Panc1 (cell line): ENCODE data around the gene GTSE1. TPM values are rescaled to one million over a fixed set of nuclear protein-coding genes. Genes with fewer than 3 reads are reported as not detected.

ENCODE experiments used
- ATAC-seq: fragments of 200-7000 bp; cut with Tn5 transposase; 2 replicates; pipeline ENCODE4 v1.9.1; 2020; ENCODE audit warnings: mild to moderate bottlenecking, moderate library complexity
- BruUV-seq: library from RNA; stranded (reverse); fragments of 400-500 nt; replicated peaks from 2 replicates; lab custom pipeline; 2021; lab: Mats Ljungman, UMichigan
- CTCF ChIA-PET: fragments of 300-600 bp; sonication (Branson Sonifier 250); formaldehyde crosslinking; loops from one replicate; lab custom pipeline; 2022; ENCODE audit warnings: antibody characterized with exemption; lab: Charles Lee
- POLR2A ChIA-PET: fragments of 300-600 bp; sonication (Branson Sonifier 250); formaldehyde crosslinking; loops from one replicate; lab custom pipeline; 2022; ENCODE audit warnings: antibody characterized with exemption; lab: Charles Lee
- DNase-seq: peaks from one replicate; pipeline ENCODE4 v3.0.0-alpha.2; 2010; ENCODE audit warnings: low read depth, low spot score
- H3K27ac ChIP-seq: 2 replicates; pipeline ENCODE4 v1.5.1; 2011; ENCODE audit warnings: mild to moderate bottlenecking, low read length, inconsistent platforms
- H3K27me3 ChIP-seq: fragments of 200-500 bp; sonication (Bioruptor generic); 2 replicates; pipeline ENCODE4 v1.6.0; 2014; ENCODE audit warnings: low read length, inconsistent platforms; ENCODE audit not compliant: control insufficient read depth, insufficient read depth
- H3K36me3 ChIP-seq: fragments of 200-500 bp; sonication (Bioruptor generic); 2 replicates; pipeline ENCODE4 v1.5.1; 2014; ENCODE audit warnings: inconsistent platforms, mild to moderate bottlenecking, low read length, moderate library complexity; ENCODE audit not compliant: control insufficient read depth, insufficient read depth
- H3K4me1 ChIP-seq: 2 replicates; pipeline ENCODE4 v1.5.1; 2011; ENCODE audit warnings: inconsistent platforms, mild to moderate bottlenecking, low read length, moderate library complexity; ENCODE audit not compliant: control insufficient read depth, insufficient read depth
- H3K4me3 ChIP-seq, 2 experiments: 2 replicates each; pipeline ENCODE4 v1.5.1; 2011 to 2012; ENCODE audit warnings: low read depth in 2 of 2, low read length in 2 of 2, mild to moderate bottlenecking in 2 of 2, inconsistent platforms in 1 of 2, moderate library complexity in 1 of 2
- H3K9me3 ChIP-seq: fragments of 200-500 bp; sonication (Bioruptor generic); 2 replicates; pipeline ENCODE4 v1.5.1; 2014; ENCODE audit warnings: low read depth, mild to moderate bottlenecking, inconsistent platforms, low read length, moderate library complexity; ENCODE audit not compliant: control insufficient read depth, insufficient read depth
- POLR2AphosphoS5 ChIP-seq: IDR thresholded peaks from 2 replicates; pipeline ENCODE4 v1.6.1; 2012; ENCODE audit warnings: mild to moderate bottlenecking, low read depth, low read length, moderate library complexity
- SIN3A ChIP-seq: IDR thresholded peaks from 2 replicates; pipeline ENCODE4 v1.6.1; 2012; ENCODE audit warnings: low read depth, mild to moderate bottlenecking, low read length, moderate library complexity, borderline replicate concordance; ENCODE audit not compliant: insufficient read depth
- TCF7L2 ChIP-seq: IDR thresholded peaks from 2 replicates; pipeline ENCODE4 v1.6.1; 2011; ENCODE audit warnings: mild to moderate bottlenecking, low read depth, low read length, inconsistent platforms
- in situ Hi-C: cut with HindIII; loops from 2 replicates; pipeline ENCODE4 v1.10.0; 2016; ENCODE audit warnings: low sequenced_read_pairs, low pct_unique_long_range_greater_than_20kb
- intact Hi-C: fragments of 100-400 bp; cut with micrococcal nuclease; formaldehyde crosslinking; loops from one replicate; pipeline ENCODE4 v1.10.0; 2022; ENCODE audit not compliant: unreplicated experiment
- total RNA-seq: library from RNA; stranded (reverse); gene quantifications from one replicate; pipeline ENCODE4 v1.2.1, GENCODE V29; 2021; ENCODE audit not compliant: unreplicated experiment
- TF ChIP-seq, protein P1 (sequence below), 2 experiments: IDR thresholded peaks; 2 replicates each; pipeline ENCODE4 v1.6.1; 2011 to 2012; ENCODE audit warnings: low read depth in 2 of 2, control low read depth in 1 of 2, low read length in 1 of 2, mild to moderate bottlenecking in 1 of 2, moderate library complexity in 1 of 2; ENCODE audit not compliant: insufficient read depth in 1 of 2
- TF ChIP-seq, protein P2 (sequence below): fragments of 450-650 bp; IDR thresholded peaks from 2 replicates; pipeline ENCODE4 v1.5.1; 2017; ENCODE audit warnings: mild to moderate bottlenecking

GTSE1 gene
- total RNA-seq, 1 experiment from 2014 or later: 36.2 TPM

DNA sequence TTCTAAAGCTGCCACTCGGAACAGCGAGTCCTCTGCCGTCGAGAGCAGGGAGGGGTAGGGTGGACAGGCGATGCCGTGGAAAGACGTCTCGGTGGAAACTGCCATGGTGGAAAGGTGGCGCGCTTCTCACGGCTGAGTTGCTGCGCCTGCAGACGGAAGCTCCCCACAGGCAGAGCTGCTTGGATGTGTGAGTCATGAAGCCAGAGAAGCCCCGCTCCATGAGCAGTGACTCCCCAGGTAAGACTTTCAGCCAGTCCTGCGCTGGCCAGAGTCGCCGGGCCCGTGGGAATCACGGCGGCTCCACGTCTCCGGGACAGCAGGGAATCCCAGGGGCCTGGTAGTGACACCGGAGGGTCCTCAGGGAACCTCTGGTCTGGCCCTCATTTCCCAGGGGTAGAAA, 34.8 kb downstream of the GTSE1 start:
- Histone ChIP-seq H3K9me3 (no peaks in the 10 kb centered on the region), H3K27me3 (no peaks in the 10 kb centered on the region), H3K4me3 (no peak overlapping the region), H3K36me3 (peaks cover 5% of the 10 kb centered on the region), H3K27ac (no peak overlapping the region), H3K4me1 (no peaks in the 10 kb centered on the region; the same call in 1 of the 2 replicates)
- ChIA-PET CTCF (no interaction called here), POLR2A (no interaction called here)
- ATAC-seq (no peak), DNase-seq (no peak)
- TF ChIP-seq TCF7L2 (no peak), POLR2AphosphoS5 (no peak), SIN3A (no peak)
- TF ChIP-seq, protein P1, sequence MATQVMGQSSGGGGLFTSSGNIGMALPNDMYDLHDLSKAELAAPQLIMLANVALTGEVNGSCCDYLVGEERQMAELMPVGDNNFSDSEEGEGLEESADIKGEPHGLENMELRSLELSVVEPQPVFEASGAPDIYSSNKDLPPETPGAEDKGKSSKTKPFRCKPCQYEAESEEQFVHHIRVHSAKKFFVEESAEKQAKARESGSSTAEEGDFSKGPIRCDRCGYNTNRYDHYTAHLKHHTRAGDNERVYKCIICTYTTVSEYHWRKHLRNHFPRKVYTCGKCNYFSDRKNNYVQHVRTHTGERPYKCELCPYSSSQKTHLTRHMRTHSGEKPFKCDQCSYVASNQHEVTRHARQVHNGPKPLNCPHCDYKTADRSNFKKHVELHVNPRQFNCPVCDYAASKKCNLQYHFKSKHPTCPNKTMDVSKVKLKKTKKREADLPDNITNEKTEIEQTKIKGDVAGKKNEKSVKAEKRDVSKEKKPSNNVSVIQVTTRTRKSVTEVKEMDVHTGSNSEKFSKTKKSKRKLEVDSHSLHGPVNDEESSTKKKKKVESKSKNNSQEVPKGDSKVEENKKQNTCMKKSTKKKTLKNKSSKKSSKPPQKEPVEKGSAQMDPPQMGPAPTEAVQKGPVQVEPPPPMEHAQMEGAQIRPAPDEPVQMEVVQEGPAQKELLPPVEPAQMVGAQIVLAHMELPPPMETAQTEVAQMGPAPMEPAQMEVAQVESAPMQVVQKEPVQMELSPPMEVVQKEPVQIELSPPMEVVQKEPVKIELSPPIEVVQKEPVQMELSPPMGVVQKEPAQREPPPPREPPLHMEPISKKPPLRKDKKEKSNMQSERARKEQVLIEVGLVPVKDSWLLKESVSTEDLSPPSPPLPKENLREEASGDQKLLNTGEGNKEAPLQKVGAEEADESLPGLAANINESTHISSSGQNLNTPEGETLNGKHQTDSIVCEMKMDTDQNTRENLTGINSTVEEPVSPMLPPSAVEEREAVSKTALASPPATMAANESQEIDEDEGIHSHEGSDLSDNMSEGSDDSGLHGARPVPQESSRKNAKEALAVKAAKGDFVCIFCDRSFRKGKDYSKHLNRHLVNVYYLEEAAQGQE (IDR thresholded peaks at IDR 0.05; ENCODE audit: insufficient read depth in 1 of 2, low read depth in 2 of 2, low read length in 1 of 2): no peak
- TF ChIP-seq, protein P2, sequence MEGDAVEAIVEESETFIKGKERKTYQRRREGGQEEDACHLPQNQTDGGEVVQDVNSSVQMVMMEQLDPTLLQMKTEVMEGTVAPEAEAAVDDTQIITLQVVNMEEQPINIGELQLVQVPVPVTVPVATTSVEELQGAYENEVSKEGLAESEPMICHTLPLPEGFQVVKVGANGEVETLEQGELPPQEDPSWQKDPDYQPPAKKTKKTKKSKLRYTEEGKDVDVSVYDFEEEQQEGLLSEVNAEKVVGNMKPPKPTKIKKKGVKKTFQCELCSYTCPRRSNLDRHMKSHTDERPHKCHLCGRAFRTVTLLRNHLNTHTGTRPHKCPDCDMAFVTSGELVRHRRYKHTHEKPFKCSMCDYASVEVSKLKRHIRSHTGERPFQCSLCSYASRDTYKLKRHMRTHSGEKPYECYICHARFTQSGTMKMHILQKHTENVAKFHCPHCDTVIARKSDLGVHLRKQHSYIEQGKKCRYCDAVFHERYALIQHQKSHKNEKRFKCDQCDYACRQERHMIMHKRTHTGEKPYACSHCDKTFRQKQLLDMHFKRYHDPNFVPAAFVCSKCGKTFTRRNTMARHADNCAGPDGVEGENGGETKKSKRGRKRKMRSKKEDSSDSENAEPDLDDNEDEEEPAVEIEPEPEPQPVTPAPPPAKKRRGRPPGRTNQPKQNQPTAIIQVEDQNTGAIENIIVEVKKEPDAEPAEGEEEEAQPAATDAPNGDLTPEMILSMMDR: no peak
- intact Hi-C loops (no loop called here), in situ Hi-C loops (no loop called here)
- no TSS peak for BruUV-seq

DNA sequence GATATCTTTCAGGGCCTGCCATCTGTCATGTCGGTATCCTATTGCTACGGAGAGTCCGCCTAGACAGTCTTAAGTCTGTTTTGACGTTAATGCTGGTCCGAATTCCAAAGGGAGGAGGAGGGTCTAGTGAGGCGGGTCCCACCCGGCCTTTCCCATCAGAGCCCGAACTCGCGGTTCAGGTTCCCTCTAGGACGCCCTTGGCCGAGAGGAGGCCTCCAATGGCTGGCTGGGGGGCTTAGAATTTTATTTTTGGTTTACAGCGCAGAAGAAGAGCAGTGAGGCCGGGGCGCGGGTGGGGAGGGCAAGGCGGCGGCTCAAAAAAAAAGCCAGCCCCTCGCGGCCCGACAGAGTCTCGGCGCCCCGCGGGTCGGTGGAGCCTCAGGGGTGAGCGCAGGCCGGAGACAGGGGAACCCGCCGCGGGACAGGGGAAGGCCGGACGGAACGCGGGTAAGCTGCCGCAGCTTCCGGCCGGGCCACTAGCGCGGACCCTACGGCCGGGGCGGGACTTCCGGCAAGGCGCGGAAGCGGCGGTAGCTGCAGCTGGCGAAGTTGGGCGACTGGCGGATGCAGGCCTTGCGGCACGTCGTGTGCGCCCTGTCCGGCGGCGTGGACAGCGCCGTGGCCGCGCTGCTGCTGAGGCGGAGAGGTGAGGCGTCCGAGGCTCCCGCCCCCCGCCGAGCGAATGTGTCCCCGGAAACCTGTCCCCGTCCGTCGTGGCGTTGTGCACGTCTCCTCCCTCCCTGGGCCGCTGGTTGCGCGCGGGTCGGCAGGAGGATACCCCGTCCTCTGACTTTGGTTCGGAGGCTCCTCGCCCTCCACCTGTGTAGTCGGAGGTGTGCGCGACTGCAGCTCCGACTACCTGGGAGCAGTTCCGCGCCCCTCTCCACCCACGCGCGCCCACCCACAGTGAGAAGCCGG, 38.8 kb downstream of the GTSE1 start, which contains the start of gene TRMU:
Gene TRMU, plus strand, starts transcription at position 514 of the 918 bp plus-strand sequence. Its CDS starts 51 bp downstream, at position 565.
- no TSS peak for BruUV-seq
- Histone ChIP-seq H3K4me3 (peak within 1 kb of the TSS; percentile 78 to 79), H3K27me3 (no peaks in the 10 kb centered on the region), H3K4me1 (no peaks in the 10 kb centered on the region; the same call in 1 of the 2 replicates), H3K27ac (peak within 1 kb of the TSS; percentile 85), H3K9me3 (no peaks in the 10 kb centered on the region), H3K36me3 (peaks cover 7% of the 10 kb centered on the region)
- ChIA-PET POLR2A (interaction anchor here (0.5 kb wide), 1 partner anchor 142 kb away, joined by 3 read pairs; no protein-coding TSS in a partner anchor), CTCF (interaction anchor here (0.8 kb wide), 1 partner anchor 215 kb away, joined by 4 read pairs; no protein-coding TSS in a partner anchor)
- in situ Hi-C loops (no loop called here), intact Hi-C loops (no loop called here)
- 0 out of 2 replicates have a peak, but pooled peaks have one; percentile 50 for TF ChIP-seq SIN3A
- TF ChIP-seq, protein P1 (IDR thresholded peaks at IDR 0.05; ENCODE audit: insufficient read depth in 1 of 2, low read depth in 2 of 2, low read length in 1 of 2): 0 out of 4 replicates have a peak, but pooled peaks of 1 of the 2 experiments have one; percentile 60
- peak; percentile 82 for TF ChIP-seq POLR2AphosphoS5
- no peak for TF ChIP-seq TCF7L2
- peak; percentile 98 for ATAC-seq
- DNase-seq: no peak
